ENCODE measurements around the gene DNM3.

Gene DNM3

GRCh38 chr1:171995573-171995972, 154.3 kb downstream of the DNM3 start (continued):
- TF ChIP-seq TCF4 (CRISPR knock-in tag; IDR thresholded peaks at IDR 0.05; ENCODE audit: borderline replicate concordance) (no peak), OSR1 (CRISPR knock-in tag; IDR thresholded peaks at IDR 0.05) (no peak)

DNA sequence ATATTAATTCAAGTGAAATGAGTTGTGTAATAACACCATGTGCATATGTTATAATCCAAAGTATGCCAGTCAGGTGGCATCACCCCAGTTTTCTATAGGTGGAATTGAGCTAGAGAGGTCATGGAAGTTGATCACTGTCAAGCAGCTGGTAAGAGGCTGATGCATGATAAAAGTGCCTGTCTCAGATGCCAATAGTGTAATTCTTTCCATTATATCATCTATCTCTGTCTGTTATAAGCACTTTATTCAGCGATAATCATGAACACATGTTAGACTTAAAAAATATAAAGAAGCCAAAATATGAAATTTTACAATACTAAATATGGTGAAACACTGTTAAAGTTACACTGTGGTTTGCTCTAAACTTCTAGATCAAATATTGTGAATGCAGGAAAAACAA, 156.6 kb downstream of the DNM3 start:
- no peak for ATAC-seq
- TF ChIP-seq GLIS3 (CRISPR knock-in tag; IDR thresholded peaks at IDR 0.05) (no peak), TOX (CRISPR knock-in tag; IDR thresholded peaks at IDR 0.05; ENCODE audit: borderline replicate concordance) (no peak)

DNA sequence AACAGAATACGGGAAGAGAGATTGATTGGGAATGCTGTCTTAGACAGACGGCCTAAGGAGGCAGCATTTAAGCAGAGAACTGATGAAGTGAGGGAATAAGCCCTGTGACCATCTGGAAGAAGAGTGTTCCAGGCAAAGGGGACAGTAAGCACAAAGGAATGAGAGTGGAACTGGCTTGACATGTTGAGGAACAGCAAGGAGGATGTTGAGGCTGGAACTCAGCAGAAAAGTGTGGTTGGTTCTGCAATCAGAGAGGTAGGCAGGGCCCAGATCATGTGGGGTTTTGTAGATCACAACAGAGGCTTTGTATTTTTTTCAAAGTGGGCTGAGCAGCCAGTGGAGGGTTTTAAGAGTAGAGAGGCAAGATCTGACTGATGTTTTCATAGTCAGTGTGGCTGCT, 157.4 kb downstream of the DNM3 start:
- ATAC-seq, result no peak
- TF ChIP-seq ESRRG (CRISPR knock-in tag; IDR thresholded peaks at IDR 0.05), result no peak
- no peak for TF ChIP-seq TSHZ2 (CRISPR knock-in tag; IDR thresholded peaks at IDR 0.05)
- TF ChIP-seq TOX (CRISPR knock-in tag; IDR thresholded peaks at IDR 0.05; ENCODE audit: borderline replicate concordance), result no peak
- TF ChIP-seq, protein P1, sequence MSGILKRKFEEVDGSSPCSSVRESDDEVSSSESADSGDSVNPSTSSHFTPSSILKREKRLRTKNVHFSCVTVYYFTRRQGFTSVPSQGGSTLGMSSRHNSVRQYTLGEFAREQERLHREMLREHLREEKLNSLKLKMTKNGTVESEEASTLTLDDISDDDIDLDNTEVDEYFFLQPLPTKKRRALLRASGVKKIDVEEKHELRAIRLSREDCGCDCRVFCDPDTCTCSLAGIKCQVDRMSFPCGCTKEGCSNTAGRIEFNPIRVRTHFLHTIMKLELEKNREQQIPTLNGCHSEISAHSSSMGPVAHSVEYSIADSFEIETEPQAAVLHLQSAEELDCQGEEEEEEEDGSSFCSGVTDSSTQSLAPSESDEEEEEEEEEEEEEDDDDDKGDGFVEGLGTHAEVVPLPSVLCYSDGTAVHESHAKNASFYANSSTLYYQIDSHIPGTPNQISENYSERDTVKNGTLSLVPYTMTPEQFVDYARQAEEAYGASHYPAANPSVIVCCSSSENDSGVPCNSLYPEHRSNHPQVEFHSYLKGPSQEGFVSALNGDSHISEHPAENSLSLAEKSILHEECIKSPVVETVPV (CRISPR knock-in tag; IDR thresholded peaks at IDR 0.05), result no peak
- TF ChIP-seq TCF4 (CRISPR knock-in tag; IDR thresholded peaks at IDR 0.05; ENCODE audit: borderline replicate concordance), result no peak
- TF ChIP-seq PPARA (CRISPR knock-in tag; IDR thresholded peaks at IDR 0.05; ENCODE audit: borderline replicate concordance), result no peak
- TF ChIP-seq, protein P2, sequence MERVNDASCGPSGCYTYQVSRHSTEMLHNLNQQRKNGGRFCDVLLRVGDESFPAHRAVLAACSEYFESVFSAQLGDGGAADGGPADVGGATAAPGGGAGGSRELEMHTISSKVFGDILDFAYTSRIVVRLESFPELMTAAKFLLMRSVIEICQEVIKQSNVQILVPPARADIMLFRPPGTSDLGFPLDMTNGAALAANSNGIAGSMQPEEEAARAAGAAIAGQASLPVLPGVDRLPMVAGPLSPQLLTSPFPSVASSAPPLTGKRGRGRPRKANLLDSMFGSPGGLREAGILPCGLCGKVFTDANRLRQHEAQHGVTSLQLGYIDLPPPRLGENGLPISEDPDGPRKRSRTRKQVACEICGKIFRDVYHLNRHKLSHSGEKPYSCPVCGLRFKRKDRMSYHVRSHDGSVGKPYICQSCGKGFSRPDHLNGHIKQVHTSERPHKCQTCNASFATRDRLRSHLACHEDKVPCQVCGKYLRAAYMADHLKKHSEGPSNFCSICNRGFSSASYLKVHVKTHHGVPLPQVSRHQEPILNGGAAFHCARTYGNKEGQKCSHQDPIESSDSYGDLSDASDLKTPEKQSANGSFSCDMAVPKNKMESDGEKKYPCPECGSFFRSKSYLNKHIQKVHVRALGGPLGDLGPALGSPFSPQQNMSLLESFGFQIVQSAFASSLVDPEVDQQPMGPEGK (CRISPR knock-in tag; IDR thresholded peaks at IDR 0.05; ENCODE audit: borderline replicate concordance), result no peak

- ATAC-seq, result peak; percentile 59
- TF ChIP-seq ZNF565 (CRISPR knock-in tag; conservative IDR thresholded peaks at IDR 0.05; ENCODE audit: low read depth) (no peak), CREB5 (CRISPR knock-in tag; IDR thresholded peaks at IDR 0.05; ENCODE audit: low read depth) (no peak), SNAI2 (CRISPR knock-in tag; IDR thresholded peaks at IDR 0.05) (no peak), TCF4 (CRISPR knock-in tag; IDR thresholded peaks at IDR 0.05; ENCODE audit: borderline replicate concordance) (no peak), BACH2 (CRISPR knock-in tag; IDR thresholded peaks at IDR 0.05; ENCODE audit: borderline replicate concordance) (no peak), TSHZ2 (CRISPR knock-in tag; IDR thresholded peaks at IDR 0.05) (no peak)
- TF ChIP-seq, protein P1 (CRISPR knock-in tag; IDR thresholded peaks at IDR 0.05), result no peak
- TF ChIP-seq, protein P3, sequence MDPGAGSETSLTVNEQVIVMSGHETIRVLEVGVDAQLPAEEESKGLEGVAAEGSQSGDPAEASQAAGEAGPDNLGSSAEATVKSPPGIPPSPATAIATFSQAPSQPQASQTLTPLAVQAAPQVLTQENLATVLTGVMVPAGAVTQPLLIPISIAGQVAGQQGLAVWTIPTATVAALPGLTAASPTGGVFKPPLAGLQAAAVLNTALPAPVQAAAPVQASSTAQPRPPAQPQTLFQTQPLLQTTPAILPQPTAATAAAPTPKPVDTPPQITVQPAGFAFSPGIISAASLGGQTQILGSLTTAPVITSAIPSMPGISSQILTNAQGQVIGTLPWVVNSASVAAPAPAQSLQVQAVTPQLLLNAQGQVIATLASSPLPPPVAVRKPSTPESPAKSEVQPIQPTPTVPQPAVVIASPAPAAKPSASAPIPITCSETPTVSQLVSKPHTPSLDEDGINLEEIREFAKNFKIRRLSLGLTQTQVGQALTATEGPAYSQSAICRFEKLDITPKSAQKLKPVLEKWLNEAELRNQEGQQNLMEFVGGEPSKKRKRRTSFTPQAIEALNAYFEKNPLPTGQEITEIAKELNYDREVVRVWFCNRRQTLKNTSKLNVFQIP (CRISPR knock-in tag; IDR thresholded peaks at IDR 0.05; ENCODE audit: borderline replicate concordance, low read depth), result no peak
These were observed 158.5 kb downstream of the DNM3 start for GRCh38 chr1:171999756-172000155.

All from SK-N-SH treated with all-trans-retinoic acid at 6 μM for 48 hours (cell line).